WI38 (cell line): Measurements from ENCODE around the gene SLC22A14.

Experiments used
- H3K4me3 ChIP-seq: 2 replicates; pipeline ENCODE4 v1.5.1; 2011; ENCODE audit warnings: low read depth, mild to moderate bottlenecking, control low read depth, low read length
- TF ChIP-seq, protein P1 (sequence below): IDR thresholded peaks from 2 replicates; pipeline ENCODE4 v1.5.1; 2012; ENCODE audit warnings: low read depth, mild to moderate bottlenecking, control low read depth, low read length

SLC22A14 gene

GRCh38 chr3:38250198-38250597 lies 31.9 kb upstream of the SLC22A14 start:
- TF ChIP-seq, protein P1, sequence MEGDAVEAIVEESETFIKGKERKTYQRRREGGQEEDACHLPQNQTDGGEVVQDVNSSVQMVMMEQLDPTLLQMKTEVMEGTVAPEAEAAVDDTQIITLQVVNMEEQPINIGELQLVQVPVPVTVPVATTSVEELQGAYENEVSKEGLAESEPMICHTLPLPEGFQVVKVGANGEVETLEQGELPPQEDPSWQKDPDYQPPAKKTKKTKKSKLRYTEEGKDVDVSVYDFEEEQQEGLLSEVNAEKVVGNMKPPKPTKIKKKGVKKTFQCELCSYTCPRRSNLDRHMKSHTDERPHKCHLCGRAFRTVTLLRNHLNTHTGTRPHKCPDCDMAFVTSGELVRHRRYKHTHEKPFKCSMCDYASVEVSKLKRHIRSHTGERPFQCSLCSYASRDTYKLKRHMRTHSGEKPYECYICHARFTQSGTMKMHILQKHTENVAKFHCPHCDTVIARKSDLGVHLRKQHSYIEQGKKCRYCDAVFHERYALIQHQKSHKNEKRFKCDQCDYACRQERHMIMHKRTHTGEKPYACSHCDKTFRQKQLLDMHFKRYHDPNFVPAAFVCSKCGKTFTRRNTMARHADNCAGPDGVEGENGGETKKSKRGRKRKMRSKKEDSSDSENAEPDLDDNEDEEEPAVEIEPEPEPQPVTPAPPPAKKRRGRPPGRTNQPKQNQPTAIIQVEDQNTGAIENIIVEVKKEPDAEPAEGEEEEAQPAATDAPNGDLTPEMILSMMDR = no peak
- H3K4me3 ChIP-seq = no peak overlapping the region

- TF ChIP-seq, protein P1 = no peak
- no peak overlapping the region for H3K4me3 ChIP-seq
Observed at GRCh38 chr3:38251197-38251596, 30.9 kb upstream of the SLC22A14 start.

GRCh38 chr3:38253704-38254103 lies 28.4 kb upstream of the SLC22A14 start:
- TF ChIP-seq, protein P1 = no peak
- no peak overlapping the region for H3K4me3 ChIP-seq

DNA sequence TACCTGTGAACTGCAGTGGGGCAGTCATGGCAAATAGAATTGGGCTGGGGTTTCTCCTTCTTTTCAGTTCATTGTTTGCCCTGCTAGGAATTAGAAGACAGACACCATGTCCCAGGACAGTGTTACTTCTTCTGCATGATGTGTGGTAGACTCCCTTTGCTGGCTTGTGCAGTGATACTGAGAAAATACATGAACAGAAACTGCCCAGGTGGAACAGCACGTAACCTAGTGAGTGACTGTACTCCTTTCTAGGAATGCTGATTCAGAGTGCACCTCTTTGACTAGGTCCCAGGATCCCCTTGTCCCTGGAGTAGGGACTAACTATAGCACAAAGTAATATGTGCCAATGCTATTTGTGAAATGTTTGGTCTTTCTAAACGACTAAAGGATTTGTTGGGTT lies 27.2 kb upstream of the SLC22A14 start:
- TF ChIP-seq, protein P1 = no peak
- H3K4me3 ChIP-seq = no peak overlapping the region

DNA sequence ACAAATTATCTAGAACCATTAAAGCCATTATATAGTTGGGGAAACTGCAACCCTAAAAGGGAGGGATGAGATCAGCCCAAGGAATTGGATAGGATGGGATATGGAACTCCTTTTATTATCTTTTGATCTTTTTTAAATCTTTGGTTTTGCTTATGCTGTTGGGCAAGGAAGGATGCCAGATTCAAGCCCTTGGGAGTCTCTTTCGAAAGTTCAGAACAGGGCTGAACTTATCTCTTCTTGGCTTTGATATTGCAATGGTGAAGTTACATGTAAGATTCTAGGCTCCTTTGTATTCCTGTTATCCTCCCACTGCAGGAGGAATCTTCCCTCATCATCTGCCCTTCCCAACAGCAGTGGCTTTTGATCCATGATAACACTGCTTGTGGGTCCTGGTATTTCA lies 26.5 kb upstream of the SLC22A14 start:
- TF ChIP-seq, protein P1 = no peak

GRCh38 chr3:38257583-38257982 lies 24.5 kb upstream of the SLC22A14 start:
- no peak overlapping the region for H3K4me3 ChIP-seq
- TF ChIP-seq, protein P1 = no peak

More for the DNA sequence above, 26.5 kb upstream of the SLC22A14 start:
- H3K4me3 ChIP-seq = no peak overlapping the region

DNA sequence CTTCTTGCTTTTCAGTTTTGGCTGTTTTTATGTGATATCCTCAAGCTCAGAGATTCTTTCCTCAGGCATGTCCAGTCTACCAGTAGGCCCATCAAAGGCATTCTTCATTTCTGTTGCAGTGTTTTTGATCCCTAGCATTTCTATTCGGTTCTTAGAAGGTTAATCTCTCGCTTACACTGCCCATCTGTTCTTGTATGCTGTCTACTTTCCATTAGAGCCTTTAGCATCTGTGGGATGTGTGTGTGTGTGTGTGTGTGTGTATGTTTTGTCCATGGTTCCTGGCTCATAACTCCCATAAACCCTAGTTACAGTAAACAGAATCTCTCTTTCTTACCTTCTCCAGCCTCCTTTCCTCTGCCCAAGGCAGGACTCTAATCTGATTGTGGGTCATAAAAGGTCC lies 21.6 kb upstream of the SLC22A14 start:
- TF ChIP-seq, protein P1 = no peak
- H3K4me3 ChIP-seq = no peak overlapping the region
